Stimulated activated CD4-positive, alpha-beta T cell treated with anti-CD3 and anti-CD28 coated beads, TNF-alpha, amount 100 ng/mL, for 1 hour (primary cell): ENCODE measurements around the gene DPEP2NB.
"Not testable (repeated sequence)": the region's sequence is repeated elsewhere in the genome, so short reads cannot be mapped to it uniquely, and the experiment has no call there.

Experiments
- DNase-seq, 3 donors: peaks; one replicate each; pipeline ENCODE4 v3.0.0-alpha.2; 2020; ENCODE audit warnings: low read depth in 3 of 3, low spot score in 1 of 3

DPEP2NB gene

DNA sequence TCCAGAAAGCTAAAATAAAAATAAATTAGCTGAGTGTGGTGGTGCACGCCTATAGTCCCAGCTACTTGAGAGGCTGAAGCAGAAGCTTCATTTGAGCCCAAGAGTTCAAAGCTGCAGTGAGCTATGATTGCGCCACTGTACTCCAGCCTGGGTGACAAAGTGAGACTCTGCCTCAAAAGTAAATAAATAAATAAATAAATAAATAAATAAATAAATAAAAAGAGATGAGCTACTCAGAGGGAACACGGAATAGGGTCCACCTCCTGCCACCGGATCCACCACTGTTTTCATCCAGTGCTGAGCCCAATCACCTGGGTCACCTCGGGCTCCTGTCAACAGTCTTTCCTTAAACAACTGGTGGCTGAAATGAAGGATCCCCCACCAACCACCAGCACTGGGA lies 28.8 kb downstream of the DPEP2NB start:
- DNase-seq, result no peak

- no peak for DNase-seq
These were observed 33.6 kb downstream of the DPEP2NB start for GRCh38 chr16:67982011-67982696.

DNA sequence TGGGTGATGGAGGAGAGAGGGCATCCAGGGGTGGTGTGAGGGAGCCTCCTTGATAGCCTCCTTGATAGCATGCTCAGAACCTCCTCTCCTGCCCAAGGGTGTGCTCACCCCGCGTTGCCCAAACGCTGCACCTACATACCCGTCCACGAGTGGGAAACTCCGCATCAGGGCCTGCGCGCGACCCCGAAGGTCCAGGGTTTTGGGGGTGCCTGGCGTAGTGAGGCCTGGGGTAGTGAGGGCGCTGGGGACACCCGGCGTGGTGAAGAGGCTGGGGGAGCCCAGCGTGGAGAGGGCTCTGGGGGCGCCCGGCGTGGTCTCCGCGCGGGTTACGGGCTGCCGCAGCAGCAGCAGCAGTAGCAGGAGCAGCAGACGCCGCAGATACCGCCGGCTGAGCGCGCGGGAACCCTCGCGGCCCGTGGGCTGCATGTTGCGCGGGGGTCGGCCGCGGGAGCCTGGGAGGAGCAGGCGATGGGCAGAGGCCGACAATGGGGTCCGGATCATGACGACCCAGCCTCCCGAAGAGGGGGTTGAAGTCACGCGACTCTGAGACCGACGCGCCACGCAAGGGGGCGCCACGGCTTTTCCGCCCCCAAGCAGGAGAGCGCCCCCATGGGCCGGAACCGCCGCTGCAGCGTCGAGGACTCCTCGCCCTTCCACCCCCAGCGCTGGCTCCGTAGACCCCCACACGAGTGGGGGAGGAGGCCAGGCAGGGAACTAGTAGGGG lies 35.6 kb downstream of the DPEP2NB start, which contains the start of gene DPEP3:
Gene DPEP3, minus strand, starts transcription at position 545 of the 724 bp plus-strand sequence. Its CDS starts 119 bp downstream, at position 426.
- no peak for DNase-seq

- DNase-seq, result no peak
These were observed 38.1 kb downstream of the DPEP2NB start for GRCh38 chr16:67977469-67978227.

GRCh38 chr16:67977005-67977404 lies 38.7 kb downstream of the DPEP2NB start:
- DNase-seq, result no peak

DNA sequence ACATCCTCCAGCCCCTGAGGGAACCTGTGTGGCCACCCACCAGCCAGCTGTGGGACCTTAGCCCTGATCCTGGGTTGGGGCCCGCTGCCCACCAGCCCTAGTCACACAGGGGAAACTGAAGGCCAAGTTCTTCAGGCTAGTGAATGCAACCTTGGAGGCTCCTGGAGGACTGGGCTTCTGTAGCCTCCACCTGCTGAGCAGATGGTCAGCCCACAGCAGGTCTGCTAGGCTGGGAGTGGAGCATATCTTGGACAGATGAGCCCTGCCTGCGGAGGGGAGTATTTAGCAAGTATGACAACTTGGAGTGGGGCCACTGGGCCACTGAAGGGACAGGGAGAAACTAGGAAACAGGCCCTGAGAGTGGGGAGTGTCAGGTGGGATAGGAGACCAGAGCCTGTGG lies 39.5 kb downstream of the DPEP2NB start:
- no peak for DNase-seq

DNA sequence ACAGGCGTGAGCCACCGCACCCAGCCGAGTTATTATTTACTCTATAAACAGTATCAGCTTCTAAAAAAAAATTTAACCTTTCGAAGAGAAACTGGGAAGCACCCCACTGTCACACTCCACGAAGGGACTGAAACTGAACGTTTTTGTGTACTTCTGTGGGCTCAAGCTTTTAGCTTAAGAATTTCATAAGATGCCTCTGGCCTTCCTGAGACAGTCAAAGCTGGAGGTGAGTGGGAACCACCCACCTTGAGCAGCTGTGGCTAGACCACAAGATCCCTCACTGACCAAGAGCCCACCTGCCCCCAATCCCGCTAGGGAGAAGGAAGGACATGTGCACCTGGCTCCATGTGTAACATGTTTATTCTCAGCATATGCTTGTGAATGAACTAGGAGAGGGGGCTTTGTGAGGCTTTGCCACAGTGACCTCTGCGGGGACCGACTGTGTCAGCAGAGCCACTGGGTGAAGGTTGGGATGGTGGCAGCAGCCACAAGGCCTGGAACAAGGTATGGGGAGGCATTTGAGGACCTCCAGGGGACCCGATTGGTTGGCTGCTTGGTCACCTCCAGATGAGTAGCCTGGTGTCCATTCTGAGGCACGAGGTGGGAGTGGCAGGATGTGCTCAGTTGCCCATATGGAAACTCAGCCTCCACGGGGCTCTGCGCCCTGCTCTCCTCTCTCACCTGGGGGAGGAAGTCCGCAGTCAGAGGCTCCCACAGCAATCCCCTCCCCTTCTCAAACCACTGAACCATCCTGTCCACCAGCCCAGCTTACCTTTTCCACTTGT lies 40.2 kb downstream of the DPEP2NB start:
- no peak for DNase-seq

DNA sequence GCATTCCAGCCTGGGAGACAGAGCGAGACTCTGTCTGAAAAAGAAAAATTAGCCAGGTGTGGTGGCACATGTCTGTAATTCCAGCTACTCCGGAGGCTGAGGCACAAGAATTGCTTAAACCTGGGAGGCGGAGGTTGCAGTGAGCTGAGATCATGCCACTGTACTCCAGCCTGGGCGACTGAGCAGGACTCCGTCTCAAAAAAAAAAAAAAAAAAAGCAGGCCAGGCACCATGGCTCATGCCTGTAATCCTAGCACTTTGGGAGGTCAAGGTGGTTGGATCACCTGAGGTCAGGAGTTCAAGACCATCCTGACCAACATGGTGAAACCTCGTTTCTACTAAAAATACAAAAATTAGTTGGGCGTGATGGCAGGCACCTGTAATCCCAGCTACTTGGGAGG lies 43.4 kb downstream of the DPEP2NB start:
- not testable (repeated sequence) for DNase-seq

GRCh38 chr16:67971111-67971510 lies 44.6 kb downstream of the DPEP2NB start:
- no peak for DNase-seq

GRCh38 chr16:67969254-67970039 lies 46.3 kb downstream of the DPEP2NB start:
- DNase-seq, result no peak

DNA sequence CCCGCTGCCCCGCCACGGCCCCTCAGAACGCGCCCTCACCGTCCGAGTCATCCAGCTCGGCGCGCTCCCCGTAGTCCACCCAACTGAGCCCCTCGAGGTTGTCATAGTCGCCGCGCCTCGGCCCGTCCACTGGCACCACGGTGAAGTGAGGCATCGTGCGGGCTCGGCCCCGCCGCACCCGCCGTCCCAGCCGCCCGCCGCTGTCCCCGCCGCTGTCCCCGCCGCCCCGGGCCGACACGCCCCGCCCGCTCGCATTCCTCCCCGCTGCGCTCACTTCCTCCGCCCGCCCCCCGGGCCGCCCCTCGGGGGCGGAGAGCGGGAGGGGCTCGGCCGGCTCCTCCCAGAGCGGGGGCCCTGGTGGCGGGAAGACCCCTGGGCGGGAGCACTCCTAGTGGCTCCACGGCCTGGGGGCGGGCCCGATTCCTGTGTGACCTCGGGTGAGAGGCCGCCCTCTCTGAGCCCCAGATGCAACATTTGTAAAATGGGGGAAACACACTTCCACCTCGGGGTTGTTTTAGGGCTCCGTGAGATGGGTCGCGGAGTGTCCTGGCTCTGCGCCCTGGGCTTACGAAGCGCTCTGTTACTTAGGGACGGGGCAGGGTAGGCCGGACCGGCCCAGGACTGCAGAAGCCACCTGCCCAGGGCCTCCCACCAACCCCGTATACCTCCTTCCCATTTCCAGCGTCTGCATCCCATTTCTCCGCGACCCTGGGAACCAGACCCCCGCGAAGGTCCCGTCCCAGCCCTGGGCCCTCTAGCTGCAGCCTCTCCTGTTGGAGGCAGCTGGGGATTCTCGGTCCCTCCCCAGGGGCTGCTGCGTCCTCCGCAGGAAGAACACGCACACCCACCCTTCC lies 47.1 kb downstream of the DPEP2NB start, which contains the start of gene SLC12A4:
Gene SLC12A4, minus strand, starts transcription at position 238 of the 854 bp plus-strand sequence. Its CDS starts 84 bp downstream, at position 154.
- peak; percentile 57 to 82 (median 68) for DNase-seq

- peak in 1 of 3 donors; percentile 27 for DNase-seq
These were observed 47.7 kb downstream of the DPEP2NB start for GRCh38 chr16:67967958-67968399.

- no peak for DNase-seq
These were observed 48.3 kb downstream of the DPEP2NB start for GRCh38 chr16:67967183-67967957.

- DNase-seq, result no peak
These were observed 49.0 kb downstream of the DPEP2NB start for GRCh38 chr16:67966549-67967182.

DNA sequence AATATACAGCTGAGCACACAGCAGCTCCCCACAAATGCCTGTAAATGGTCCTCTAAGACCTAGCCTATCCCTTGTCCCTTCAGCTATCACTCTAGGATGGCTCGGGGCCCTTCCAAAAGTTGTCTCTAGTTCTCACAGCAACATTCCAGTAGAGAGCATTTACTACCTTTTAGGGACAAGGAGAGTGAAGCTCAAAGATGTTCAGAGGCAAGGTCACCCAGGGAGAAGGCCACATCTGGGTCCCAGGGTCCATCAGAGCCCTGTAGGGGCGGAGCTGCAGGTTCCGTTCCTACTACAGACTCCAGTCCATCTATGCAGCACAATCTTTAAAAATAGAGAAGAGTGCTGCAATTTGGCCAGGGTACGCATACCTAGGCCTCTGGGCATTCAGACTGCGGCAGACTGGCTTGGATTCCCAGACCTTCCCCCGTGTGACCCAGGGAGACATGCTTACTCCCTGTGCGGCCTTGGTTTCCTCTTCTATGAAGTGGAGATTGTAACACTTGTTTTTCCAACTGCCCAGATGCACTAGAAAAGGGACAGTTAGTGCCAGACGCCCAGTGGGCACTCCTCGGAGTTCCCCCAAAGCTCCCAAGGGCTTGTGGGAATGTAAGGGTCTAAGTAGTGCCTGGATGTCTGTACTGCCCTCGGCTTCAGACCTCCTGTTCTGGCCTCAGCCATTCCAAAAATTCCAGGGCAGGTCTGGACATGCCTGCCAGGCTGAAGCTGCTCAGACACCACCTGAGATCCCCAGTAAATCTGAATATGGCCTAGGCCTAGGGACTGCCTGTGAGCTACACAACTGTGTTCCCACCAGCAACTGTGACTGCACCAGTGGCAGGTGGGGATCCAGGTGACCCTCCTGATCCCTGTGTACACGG lies 49.8 kb downstream of the DPEP2NB start:
- DNase-seq, result no peak

DNA sequence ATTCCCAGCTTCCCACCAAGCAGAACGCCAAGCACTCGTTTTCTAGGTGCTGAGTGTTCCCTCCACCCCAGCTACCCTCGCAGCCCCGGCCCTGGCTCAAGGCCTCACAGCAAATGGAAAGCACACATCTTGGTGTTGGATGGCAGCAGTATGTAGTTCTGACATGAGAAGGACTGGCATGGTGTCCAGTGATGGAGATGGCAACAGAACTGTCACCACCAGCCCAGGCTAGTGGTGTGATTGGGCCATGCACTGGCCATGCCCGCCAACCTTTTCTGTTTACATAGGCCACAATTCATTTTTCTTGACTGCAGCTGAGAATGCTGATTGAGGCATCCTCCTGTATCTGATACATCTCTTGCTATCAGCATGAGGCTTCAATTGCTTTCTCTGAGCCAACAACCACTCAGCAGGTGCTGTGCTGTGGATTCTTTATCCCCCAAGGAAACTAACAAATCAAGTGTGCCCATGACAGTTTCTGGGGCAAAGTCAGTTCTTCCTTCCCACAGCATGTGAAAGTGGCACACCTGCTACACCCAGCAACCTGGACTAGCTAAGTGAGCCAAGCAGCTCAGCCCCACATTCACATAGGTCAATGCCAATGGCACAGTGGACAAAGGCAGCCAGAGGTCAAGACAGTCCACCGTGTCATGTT lies 51.1 kb downstream of the DPEP2NB start:
- no peak for DNase-seq
